Karpas-422 (cell line): ENCODE measurements around the gene BAZ2B. TPM values are rescaled to one million over a fixed set of nuclear protein-coding genes. Genes with fewer than 3 reads are reported as not detected.
"Not testable (repeated sequence)": the region's sequence is repeated elsewhere in the genome, so short reads cannot be mapped to it uniquely, and the experiment has no call there.

Experiments
- DNase-seq: peaks from one replicate; pipeline ENCODE4 v3.0.0-alpha.2; 2015
- H2AFZ ChIP-seq: fragments of 200-600 bp; sonication (generic); 2 replicates; pipeline ENCODE4 v1.6.1; 2014; ENCODE audit warnings: antibody characterized with exemption, low read length, mixed read lengths
- H3K27ac ChIP-seq: fragments of 200-600 bp; sonication (generic); 2 replicates; pipeline ENCODE4 v1.5.1; 2014; ENCODE audit warnings: mild to moderate bottlenecking, low read length, moderate library complexity
- H3K27me3 ChIP-seq: fragments of 200-600 bp; sonication (generic); 2 replicates; pipeline ENCODE4 v1.6.1; 2014; ENCODE audit warnings: low read length, mixed read lengths
- H3K36me3 ChIP-seq: fragments of 200-600 bp; sonication (generic); 2 replicates; pipeline ENCODE4 v1.6.1; 2014; ENCODE audit warnings: low read length, mixed read lengths; ENCODE audit not compliant: insufficient read depth
- H3K4me1 ChIP-seq: fragments of 200-600 bp; sonication (generic); 2 replicates; pipeline ENCODE4 v1.6.1; 2014; ENCODE audit warnings: mild to moderate bottlenecking, low read length, mixed read lengths
- H3K4me2 ChIP-seq: fragments of 200-600 bp; sonication (generic); 2 replicates; pipeline ENCODE4 v1.6.1; 2014; ENCODE audit warnings: low read length, low read depth, mild to moderate bottlenecking; ENCODE audit not compliant: poor library complexity, severe bottlenecking
- H3K4me3 ChIP-seq: fragments of 200-600 bp; sonication (generic); 2 replicates; pipeline ENCODE4 v1.5.1; 2014; ENCODE audit warnings: mild to moderate bottlenecking, antibody characterized with exemption, low read length, mixed read lengths
- H3K79me2 ChIP-seq: fragments of 200-600 bp; sonication (generic); 2 replicates; pipeline ENCODE4 v1.6.1; 2014; ENCODE audit warnings: mild to moderate bottlenecking, low read length, mixed read lengths
- H3K9ac ChIP-seq: fragments of 200-600 bp; sonication (generic); 2 replicates; pipeline ENCODE4 v1.6.0; 2014; ENCODE audit warnings: low read length
- H3K9me2 ChIP-seq: fragments of 200-600 bp; sonication (generic), shearing (Covaris generic); replicated peaks from 2 replicates; pipeline ENCODE4 v1.6.0; 2014; ENCODE audit warnings: mild to moderate bottlenecking, low read length, moderate library complexity; ENCODE audit not compliant: insufficient read depth
- H3K9me3 ChIP-seq: fragments of 300-700, 200-600 bp; sonication (generic); 2 replicates; pipeline ENCODE4 v1.6.1; 2014; ENCODE audit warnings: low read length, mixed read lengths
- H4K20me1 ChIP-seq: fragments of 200-600 bp; sonication (generic); 2 replicates; pipeline ENCODE4 v1.6.1; 2014; ENCODE audit warnings: mild to moderate bottlenecking, antibody characterized with exemption, low read length, low read depth; ENCODE audit not compliant: insufficient read depth
- total RNA-seq: library from RNA; depleted of rRNA; stranded (reverse); fragments of >200 nt; shearing (Covaris generic); gene quantifications from 2 replicates; pipeline ENCODE4 v1.2.3, GENCODE V29; 2014; ENCODE audit warnings: low replicate concordance

The BAZ2B gene
- total RNA-seq, 1 experiment from 2014 or later = 2.2 TPM

- no peaks in the 10 kb centered on the region for H3K9me3 ChIP-seq
- H3K4me3 ChIP-seq = no peak overlapping the region
- H2AFZ ChIP-seq = no peak overlapping the region
- DNase-seq = no peak
- H3K4me1 ChIP-seq = no peaks in the 10 kb centered on the region
- no peak overlapping the region for H3K27ac ChIP-seq
- no peaks in the 10 kb centered on the region for H3K36me3 ChIP-seq
- H3K4me2 ChIP-seq = no peak overlapping the region
- no peaks in the 10 kb centered on the region for H3K27me3 ChIP-seq
- H4K20me1 ChIP-seq = no peaks in the 10 kb centered on the region
- H3K9me2 ChIP-seq = no peaks in the 10 kb centered on the region
- no peaks in the 10 kb centered on the region for H3K79me2 ChIP-seq
- H3K9ac ChIP-seq = no peak overlapping the region
Measured at GRCh38 chr2:159640176-159640575, 23.8 kb upstream of the BAZ2B start.

- DNase-seq = no peak
- no peaks in the 10 kb centered on the region for H3K9me3 ChIP-seq
- H4K20me1 ChIP-seq = no peaks in the 10 kb centered on the region
- no peak overlapping the region for H3K9ac ChIP-seq
- no peaks in the 10 kb centered on the region for H3K27me3 ChIP-seq
- no peak overlapping the region for H3K27ac ChIP-seq
- no peaks in the 10 kb centered on the region for H3K79me2 ChIP-seq
- H3K36me3 ChIP-seq = no peaks in the 10 kb centered on the region
- no peaks in the 10 kb centered on the region for H3K9me2 ChIP-seq
- no peaks in the 10 kb centered on the region for H3K4me1 ChIP-seq
- H2AFZ ChIP-seq = no peak overlapping the region
- no peak overlapping the region for H3K4me2 ChIP-seq
- no peak overlapping the region for H3K4me3 ChIP-seq
Measured at GRCh38 chr2:159639712-159640111, 23.4 kb upstream of the BAZ2B start.

GRCh38 chr2:159639071-159639470, 22.7 kb upstream of the BAZ2B start:
- no peak overlapping the region for H3K9ac ChIP-seq
- H3K36me3 ChIP-seq = no peaks in the 10 kb centered on the region
- no peaks in the 10 kb centered on the region for H3K79me2 ChIP-seq
- no peak overlapping the region for H3K27ac ChIP-seq
- no peaks in the 10 kb centered on the region for H3K27me3 ChIP-seq
- H3K4me2 ChIP-seq = no peak overlapping the region
- no peak overlapping the region for H3K4me3 ChIP-seq
- H3K9me2 ChIP-seq = no peaks in the 10 kb centered on the region
- H3K4me1 ChIP-seq = no peaks in the 10 kb centered on the region
- H4K20me1 ChIP-seq = no peaks in the 10 kb centered on the region
- no peaks in the 10 kb centered on the region for H3K9me3 ChIP-seq
- DNase-seq = no peak
- H2AFZ ChIP-seq = no peak overlapping the region

GRCh38 chr2:159637988-159638501, 21.7 kb upstream of the BAZ2B start:
- Histone ChIP-seq H3K27ac (no peak overlapping the region), H3K79me2 (no peaks in the 10 kb centered on the region), H3K9me2 (no peaks in the 10 kb centered on the region), H3K27me3 (no peaks in the 10 kb centered on the region), H3K4me1 (no peaks in the 10 kb centered on the region), H3K4me2 (no peak overlapping the region), H3K4me3 (no peak overlapping the region), H4K20me1 (no peaks in the 10 kb centered on the region), H3K36me3 (no peaks in the 10 kb centered on the region), H2AFZ (no peak overlapping the region), H3K9me3 (no peaks in the 10 kb centered on the region), H3K9ac (no peak overlapping the region)
- no peak for DNase-seq

GRCh38 chr2:159637240-159637639, 20.9 kb upstream of the BAZ2B start:
- Histone ChIP-seq H3K79me2 (no peaks in the 10 kb centered on the region), H4K20me1 (no peaks in the 10 kb centered on the region), H3K4me2 (no peak overlapping the region), H3K27me3 (no peaks in the 10 kb centered on the region), H3K9me2 (no peaks in the 10 kb centered on the region), H3K9ac (no peak overlapping the region), H2AFZ (no peak overlapping the region), H3K4me1 (no peaks in the 10 kb centered on the region), H3K4me3 (no peak overlapping the region), H3K36me3 (no peaks in the 10 kb centered on the region), H3K27ac (no peak overlapping the region), H3K9me3 (no peaks in the 10 kb centered on the region)
- no peak for DNase-seq

- Histone ChIP-seq H4K20me1 (no peaks in the 10 kb centered on the region), H3K27me3 (no peaks in the 10 kb centered on the region), H3K36me3 (no peaks in the 10 kb centered on the region), H3K4me1 (no peaks in the 10 kb centered on the region), H3K9ac (no peak overlapping the region), H2AFZ (no peak overlapping the region), H3K4me3 (no peak overlapping the region), H3K4me2 (no peak overlapping the region), H3K9me3 (no peaks in the 10 kb centered on the region), H3K9me2 (no peaks in the 10 kb centered on the region), H3K79me2 (no peaks in the 10 kb centered on the region), H3K27ac (no peak overlapping the region)
- no peak for DNase-seq
Measured at GRCh38 chr2:159635006-159635789, 18.9 kb upstream of the BAZ2B start.

- Histone ChIP-seq H3K27ac (no peak overlapping the region), H4K20me1 (no peaks in the 10 kb centered on the region), H3K9ac (no peak overlapping the region), H3K9me2 (no peaks in the 10 kb centered on the region), H3K27me3 (no peaks in the 10 kb centered on the region), H2AFZ (no peak overlapping the region), H3K9me3 (no peaks in the 10 kb centered on the region), H3K79me2 (no peaks in the 10 kb centered on the region), H3K4me2 (no peak overlapping the region), H3K4me1 (no peaks in the 10 kb centered on the region), H3K36me3 (no peaks in the 10 kb centered on the region), H3K4me3 (no peak overlapping the region)
- no peak for DNase-seq
Measured at GRCh38 chr2:159633219-159633618, 16.9 kb upstream of the BAZ2B start.

- H3K4me3 ChIP-seq, DNase-seq, H3K9me3 ChIP-seq, H3K36me3 ChIP-seq, H3K9me2 ChIP-seq, H3K9ac ChIP-seq, H3K4me1 ChIP-seq, H3K4me2 ChIP-seq, H4K20me1 ChIP-seq, H3K79me2 ChIP-seq, H3K27ac ChIP-seq, H2AFZ ChIP-seq, H3K27me3 ChIP-seq: not testable (repeated sequence)
Measured at GRCh38 chr2:159625628-159626027, 9.3 kb upstream of the BAZ2B start.
